H9 (cell line): ENCODE measurements around the gene ISLR2. TPM values are rescaled to one million over a fixed set of nuclear protein-coding genes. Genes with fewer than 3 reads are reported as not detected.
"Not testable (repeated sequence)": the region's sequence is repeated elsewhere in the genome, so short reads cannot be mapped to it uniquely, and the experiment has no call there.

Source experiments
- DNase-seq: peaks from one replicate; pipeline ENCODE4 v3.0.0-alpha.2; 2017
- H2AFZ ChIP-seq: one replicate; pipeline ENCODE4 v1.6.1; 2013; ENCODE audit warnings: mild to moderate bottlenecking, low read length, control low read depth, moderate library complexity
- H2AK5ac ChIP-seq: 2 replicates; pipeline ENCODE4 v1.6.1; 2013; ENCODE audit warnings: low read length, control low read depth, mixed read lengths; ENCODE audit not compliant: insufficient read length
- H2BK120ac ChIP-seq: one replicate; pipeline ENCODE4 v1.6.1; 2013; ENCODE audit warnings: low read depth, mild to moderate bottlenecking, low read length, control low read depth, inconsistent platforms; ENCODE audit not compliant: poor library complexity, severe bottlenecking
- H2BK12ac ChIP-seq: 2 replicates; pipeline ENCODE4 v1.6.1; 2013; ENCODE audit warnings: low read length, control low read depth, mixed read lengths, low read depth; ENCODE audit not compliant: insufficient read length
- H2BK15ac ChIP-seq: 2 replicates; pipeline ENCODE4 v1.6.1; 2013; ENCODE audit warnings: low read depth, low read length, control low read depth
- H2BK20ac ChIP-seq: one replicate; pipeline ENCODE4 v1.6.1; 2013; ENCODE audit warnings: low read depth, mild to moderate bottlenecking, low read length, control low read depth, inconsistent platforms; ENCODE audit not compliant: poor library complexity, severe bottlenecking
- H2BK5ac ChIP-seq: 2 replicates; pipeline ENCODE4 v1.6.1; 2013; ENCODE audit warnings: low read length, control low read depth, mixed read lengths; ENCODE audit not compliant: insufficient read length
- H3K14ac ChIP-seq: 2 replicates; pipeline ENCODE4 v1.6.1; 2013; ENCODE audit warnings: low read length, control low read depth; ENCODE audit not compliant: insufficient read depth
- H3K18ac ChIP-seq: 2 replicates; pipeline ENCODE4 v1.6.1; 2013; ENCODE audit warnings: low read depth, mild to moderate bottlenecking, mixed read lengths, low read length, control low read depth; ENCODE audit not compliant: insufficient read length
- H3K23ac ChIP-seq: 2 replicates; pipeline ENCODE4 v1.6.1; 2013; ENCODE audit warnings: low read length, control low read depth, mixed read lengths, low read depth; ENCODE audit not compliant: insufficient read length
- H3K23me2 ChIP-seq: 2 replicates; pipeline ENCODE4 v1.6.1; 2013; ENCODE audit warnings: low read depth, mild to moderate bottlenecking, mixed read lengths, low read length, control low read depth; ENCODE audit not compliant: insufficient read length, poor library complexity, severe bottlenecking
- H3K27ac ChIP-seq: 2 replicates; pipeline ENCODE4 v1.5.1; 2013; ENCODE audit warnings: low read length, control low read depth, mixed read lengths, low read depth; ENCODE audit not compliant: insufficient read length
- H3K27me3 ChIP-seq: 2 replicates; pipeline ENCODE4 v1.6.1; 2013; ENCODE audit warnings: low read length, control low read depth, inconsistent platforms; ENCODE audit not compliant: insufficient read depth
- H3K4ac ChIP-seq: 2 replicates; pipeline ENCODE4 v1.6.1; 2013; ENCODE audit warnings: low read depth, mild to moderate bottlenecking, control low read depth, inconsistent platforms, low read length, moderate library complexity
- H3K4me1 ChIP-seq: 2 replicates; pipeline ENCODE4 v1.6.1; 2013; ENCODE audit warnings: low read length, control low read depth, inconsistent platforms; ENCODE audit not compliant: insufficient read depth
- H3K4me2 ChIP-seq: 2 replicates; pipeline ENCODE4 v1.6.1; 2013; ENCODE audit warnings: low read length, control low read depth, mixed read lengths; ENCODE audit not compliant: insufficient read length, insufficient read depth
- H3K56ac ChIP-seq: 2 replicates; pipeline ENCODE4 v1.6.1; 2013; ENCODE audit warnings: low read depth, mild to moderate bottlenecking, mixed read lengths, low read length, control low read depth; ENCODE audit not compliant: insufficient read length
- H3K79me1 ChIP-seq: 2 replicates; pipeline ENCODE4 v1.6.1; 2013; ENCODE audit warnings: low read depth, mild to moderate bottlenecking, moderate library complexity, low read length, control low read depth, inconsistent platforms; ENCODE audit not compliant: insufficient read depth, poor library complexity, severe bottlenecking
- H3K79me2 ChIP-seq: 2 replicates; pipeline ENCODE4 v1.6.1; 2013; ENCODE audit warnings: low read length, control low read depth, inconsistent platforms; ENCODE audit not compliant: insufficient read depth
- H3K9ac ChIP-seq: 2 replicates; pipeline ENCODE4 v1.6.1; 2013; ENCODE audit warnings: low read length, control low read depth, mixed read lengths; ENCODE audit not compliant: insufficient read length; ENCODE audit errors: extremely low read depth
- H3K9me3 ChIP-seq: one replicate; pipeline ENCODE4 v1.6.1; 2013; ENCODE audit warnings: low read depth, low read length, inconsistent platforms; ENCODE audit not compliant: control insufficient read depth
- H3T11ph ChIP-seq: one replicate; pipeline ENCODE4 v1.6.1; 2013; ENCODE audit warnings: mild to moderate bottlenecking, low read length, control low read depth, inconsistent platforms
- H4K20me1 ChIP-seq: one replicate; pipeline ENCODE4 v1.6.1; 2013; ENCODE audit not compliant: control insufficient read depth, insufficient read length, insufficient read depth
- H4K5ac ChIP-seq: 2 replicates; pipeline ENCODE4 v1.6.1; 2013; ENCODE audit warnings: low read depth, mild to moderate bottlenecking, mixed read lengths, low read length, control low read depth; ENCODE audit not compliant: insufficient read length
- H4K8ac ChIP-seq: replicated peaks from 2 replicates; pipeline ENCODE4 v1.6.1; 2013; ENCODE audit warnings: low read length, control low read depth, mixed read lengths, low read depth; ENCODE audit not compliant: insufficient read length
- H4K91ac ChIP-seq: 2 replicates; pipeline ENCODE4 v1.6.1; 2013; ENCODE audit warnings: low read depth, mild to moderate bottlenecking, moderate library complexity, mixed read lengths, low read length, control low read depth; ENCODE audit not compliant: insufficient read length
- H3K27ac Mint-ChIP-seq, 3 experiments: 2 replicates in 2 of 3; 3 replicates in 1 of 3; pipeline ENCODE4 v1.8.0; 2020 to 2021; ENCODE audit warnings: mixed read lengths in 3 of 3, mild to moderate bottlenecking in 1 of 3, moderate library complexity in 1 of 3
- H3K27me3 Mint-ChIP-seq: 2 replicates; pipeline ENCODE4 v1.8.0; 2021; ENCODE audit warnings: low read depth, mild to moderate bottlenecking, moderate library complexity, mixed read lengths
- H3K36me3 Mint-ChIP-seq, 3 experiments: 2 replicates in 2 of 3; 3 replicates in 1 of 3; pipeline ENCODE4 v1.8.0; 2020 to 2021; ENCODE audit warnings: low read depth in 3 of 3, mixed read lengths in 3 of 3; ENCODE audit not compliant: insufficient read depth in 1 of 3
- H3K4me1 Mint-ChIP-seq, 2 experiments: 2 replicates each; pipeline ENCODE4 v1.8.0; 2020; ENCODE audit warnings: mixed read lengths in 2 of 2
- H3K4me3 Mint-ChIP-seq, 2 experiments: 2 replicates in 1 of 2; 3 replicates in 1 of 2; pipeline ENCODE4 v1.8.0; 2020 to 2021; ENCODE audit warnings: mild to moderate bottlenecking in 2 of 2, mixed read lengths in 2 of 2, moderate library complexity in 1 of 2
- H3K9me3 Mint-ChIP-seq, 2 experiments: 2 replicates in 1 of 2; 3 replicates in 1 of 2; pipeline ENCODE4 v1.8.0; 2020; ENCODE audit warnings: mild to moderate bottlenecking in 2 of 2, mixed read lengths in 2 of 2, moderate library complexity in 1 of 2
- WGBS: extraction: QIAGEN DNeasy Blood & Tissue Kit; methylation state at CpG from one replicate; pipeline ENCODE4 v1.1.7; 2013; ENCODE audit warnings: missing lambda C conversion rate, low lambda C conversion rate, mixed read lengths; ENCODE audit not compliant: insufficient read length; ENCODE audit errors: extremely low coverage; 5-methylcytosine and 5-hydroxymethylcytosine counted together
- total RNA-seq: library from RNA; stranded (reverse); gene quantifications from 2 replicates; pipeline ENCODE4 v1.2.1, GENCODE V29; 2021

The ISLR2 gene
- total RNA-seq, 1 experiment from 2014 or later = 0.09 TPM

DNA sequence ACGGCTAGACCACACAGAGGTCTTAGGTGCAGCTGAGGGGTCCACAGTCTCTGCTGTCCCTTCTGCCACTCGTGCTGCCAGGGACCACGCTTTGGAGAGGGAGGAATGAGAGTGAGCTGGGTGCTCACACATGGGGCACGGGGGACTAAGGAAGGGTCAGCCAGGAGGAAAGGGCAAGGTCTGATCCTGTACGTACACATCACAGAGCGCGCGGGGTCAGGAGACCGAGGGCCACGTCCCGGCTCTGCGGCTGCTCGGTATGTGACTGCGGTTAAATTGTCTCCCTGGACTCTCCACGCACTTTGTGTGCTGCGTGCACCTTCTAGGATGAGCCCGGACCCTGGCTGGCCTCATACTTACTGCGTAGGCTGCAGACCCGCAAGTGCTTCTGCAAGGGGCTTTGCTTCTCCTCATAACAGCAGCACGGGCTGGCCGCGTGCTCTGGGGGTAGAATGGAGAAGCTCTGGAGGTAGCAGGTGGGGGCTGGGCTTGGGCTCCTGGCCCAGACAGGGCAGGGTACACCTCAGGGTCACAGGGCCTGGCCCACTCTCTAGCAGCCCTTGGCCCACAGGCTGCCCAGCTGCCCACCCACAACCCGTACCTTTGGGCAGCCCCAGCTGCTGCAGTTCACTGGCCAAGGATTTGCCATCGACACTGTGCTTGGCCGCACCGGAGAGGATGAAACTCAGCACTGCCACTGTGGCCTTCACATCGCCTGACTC is 33.5 kb upstream of the ISLR2 start:
- not testable (repeated sequence) for H3K23ac ChIP-seq, H2BK12ac ChIP-seq, H4K20me1 ChIP-seq, H2AFZ ChIP-seq, DNase-seq, H3K23me2 ChIP-seq, H3K36me3 Mint-ChIP-seq, H3K4me3 Mint-ChIP-seq, H3K4ac ChIP-seq, H3K9me3 Mint-ChIP-seq, H3K27me3 Mint-ChIP-seq, H2BK20ac ChIP-seq, H4K91ac ChIP-seq, H3K9me3 ChIP-seq, H3T11ph ChIP-seq, H3K56ac ChIP-seq, H3K79me1 ChIP-seq, H3K14ac ChIP-seq, H3K9ac ChIP-seq, H4K5ac ChIP-seq, H3K27ac Mint-ChIP-seq, H3K27ac ChIP-seq, H2AK5ac ChIP-seq, H3K4me1 ChIP-seq, H3K4me1 Mint-ChIP-seq, H2BK15ac ChIP-seq, H4K8ac ChIP-seq, H3K18ac ChIP-seq, H2BK5ac ChIP-seq, H3K79me2 ChIP-seq, H2BK120ac ChIP-seq, H3K27me3 ChIP-seq, H3K4me2 ChIP-seq
- WGBS = no CpG with 5 or more reads among the region's 27 CpGs

DNA sequence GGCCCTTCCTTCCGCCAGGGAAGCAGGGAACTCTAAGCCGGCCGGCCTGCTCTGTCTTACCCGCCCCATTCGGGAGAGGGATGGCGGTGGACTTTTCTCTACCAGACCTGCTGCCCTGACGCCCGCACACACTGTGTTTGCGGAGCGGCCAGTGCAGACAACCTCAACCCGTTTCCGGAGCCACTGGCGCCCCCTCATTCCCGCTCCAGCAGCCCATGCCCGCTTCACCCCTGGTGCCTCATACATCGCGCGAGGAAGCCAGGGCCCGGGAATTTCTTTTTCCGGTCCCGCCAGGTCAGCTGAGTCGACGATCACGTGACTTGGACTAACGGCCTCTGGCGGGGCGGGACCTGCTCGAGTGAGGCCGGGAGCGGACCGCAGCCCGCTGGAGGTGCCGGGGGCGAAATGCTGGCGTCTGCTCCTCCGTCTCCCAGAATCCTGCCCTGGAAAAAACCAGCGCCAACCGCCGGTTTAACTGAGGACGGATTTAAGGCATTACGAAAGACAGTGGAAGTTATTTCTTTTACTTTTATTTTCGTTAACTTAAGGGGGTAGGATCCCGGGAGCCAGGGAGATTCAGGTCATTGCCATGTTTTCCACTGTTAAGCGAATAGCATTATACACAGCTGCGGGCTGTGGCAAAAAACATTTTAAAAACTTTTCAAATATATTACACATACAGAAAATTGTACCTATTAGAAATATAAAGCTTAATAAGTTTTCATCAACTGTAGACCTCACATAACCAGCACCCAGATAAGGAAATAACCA is 30.2 kb upstream of the ISLR2 start:
- not testable (repeated sequence) for H3K4me1 Mint-ChIP-seq

More for the DNA sequence above, 30.2 kb upstream of the ISLR2 start:
- peak overlapping the region; percentile 85 for H3K18ac ChIP-seq
- DNase-seq = peak; percentile 94
- peak overlapping the region; percentile 83 to 84 for H3K4me3 Mint-ChIP-seq
- H3K4ac ChIP-seq, H3K27me3 Mint-ChIP-seq, H3K4me1 ChIP-seq, H4K8ac ChIP-seq, H2AK5ac ChIP-seq, H3K23me2 ChIP-seq, H2BK5ac ChIP-seq, H4K20me1 ChIP-seq, H3K9ac ChIP-seq, H3K27me3 ChIP-seq, H2AFZ ChIP-seq, H2BK15ac ChIP-seq, H3K27ac ChIP-seq, H3K36me3 Mint-ChIP-seq, H3K9me3 Mint-ChIP-seq, H3K56ac ChIP-seq, H3K79me1 ChIP-seq, H4K5ac ChIP-seq, H2BK120ac ChIP-seq, H2BK20ac ChIP-seq, H3K23ac ChIP-seq, H4K91ac ChIP-seq, H2BK12ac ChIP-seq, H3K9me3 ChIP-seq, H3K79me2 ChIP-seq, H3T11ph ChIP-seq: not testable (repeated sequence)
- H3K4me2 ChIP-seq = peak overlapping the region; percentile 33
- no CpG with 5 or more reads among the region's 45 CpGs for WGBS
- H3K14ac ChIP-seq = peak overlapping the region; percentile 71; the same call in 1 of the 2 replicates
- peak overlapping the region; percentile 85 to 99 (median 98); a peak in 5 of 7 replicates for H3K27ac Mint-ChIP-seq
